GM18508 (cell line): ENCODE measurements around the gene KRTAP10-9.
"Not testable (repeated sequence)": the region's sequence is repeated elsewhere in the genome, so short reads cannot be mapped to it uniquely, and the experiment has no call there.

Experiments used
- ATAC-seq: cut with Tn5 transposase; IDR thresholded peaks from one replicate; pipeline ENCODE4 v1.9.1; 2021; ENCODE audit warnings: moderate number of reproducible peaks; ENCODE audit not compliant: insufficient read depth, unreplicated experiment

Gene KRTAP10-9

GRCh38 chr21:44637018-44637850, 10.3 kb downstream of the KRTAP10-9 start, which contains the start of gene KRTAP10-10:
KRTAP10-10 (plus strand) TSS chr21:44637356; CDS start chr21:44637418, 62 bp downstream.
- ATAC-seq: no peak

DNA sequence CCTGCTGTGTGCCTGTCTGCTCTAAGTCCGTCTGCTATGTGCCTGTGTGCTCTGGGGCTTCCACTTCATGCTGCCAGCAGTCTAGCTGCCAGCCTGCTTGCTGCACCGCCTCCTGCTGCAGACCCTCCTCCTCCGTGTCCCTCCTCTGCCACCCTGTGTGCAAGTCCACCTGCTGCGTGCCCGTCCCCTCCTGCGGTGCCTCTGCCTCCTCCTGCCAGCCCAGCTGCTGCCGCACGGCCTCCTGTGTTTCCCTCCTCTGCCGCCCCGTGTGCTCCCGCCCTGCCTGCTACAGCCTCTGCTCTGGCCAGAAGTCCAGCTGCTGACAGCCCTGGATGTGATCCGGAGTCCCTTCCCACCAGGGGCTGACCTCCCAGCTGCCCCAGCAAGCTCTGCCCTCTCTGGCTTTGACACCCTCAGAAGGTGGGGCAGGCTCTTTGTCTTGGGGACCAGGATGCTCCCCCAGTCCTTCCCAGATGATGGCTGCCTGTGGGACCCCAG, 11.0 kb downstream of the KRTAP10-9 start:
- ATAC-seq: not testable (repeated sequence)

GRCh38 chr21:44638506-44639330, 11.8 kb downstream of the KRTAP10-9 start:
- not testable (repeated sequence) for ATAC-seq

- no peak for ATAC-seq
Measured at GRCh38 chr21:44639331-44639655, 12.4 kb downstream of the KRTAP10-9 start.

- ATAC-seq: no peak
Measured at GRCh38 chr21:44640761-44641160, 13.9 kb downstream of the KRTAP10-9 start.

DNA sequence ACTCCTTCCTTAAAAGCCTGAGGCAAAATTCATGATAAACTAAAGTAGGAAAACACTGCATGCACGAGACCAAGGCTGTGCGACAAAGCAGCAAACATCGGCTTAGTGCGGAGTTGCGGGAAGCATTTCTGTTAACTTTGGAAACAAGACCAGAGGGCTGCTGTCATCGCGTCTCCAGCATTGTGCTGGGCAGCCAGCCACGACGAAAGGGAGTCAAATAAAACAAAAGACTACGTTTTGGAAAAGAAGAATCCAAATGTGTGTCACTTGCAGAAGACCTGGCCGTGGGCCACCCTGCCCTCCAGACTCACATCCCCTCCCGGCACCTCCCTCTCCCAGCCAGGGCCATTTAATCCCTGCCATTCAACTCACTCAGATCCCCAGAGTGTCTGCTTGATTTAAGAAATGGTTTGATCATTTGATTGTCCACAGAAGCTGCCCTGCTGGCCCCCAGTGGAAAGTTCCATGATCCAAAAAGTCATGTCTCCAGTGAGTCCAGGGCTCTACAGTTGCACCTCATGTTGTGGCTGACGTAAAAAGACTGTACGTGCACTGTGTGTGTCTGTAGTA, 16.9 kb downstream of the KRTAP10-9 start:
- ATAC-seq: no peak

GRCh38 chr21:44644878-44645277, 18.0 kb downstream of the KRTAP10-9 start:
- no peak for ATAC-seq

GRCh38 chr21:44646366-44647221, 19.7 kb downstream of the KRTAP10-9 start, which contains the start of gene KRTAP10-11:
KRTAP10-11 (plus strand) TSS chr21:44646414; CDS start chr21:44646459, 45 bp downstream.
- not testable (repeated sequence) for ATAC-seq

DNA sequence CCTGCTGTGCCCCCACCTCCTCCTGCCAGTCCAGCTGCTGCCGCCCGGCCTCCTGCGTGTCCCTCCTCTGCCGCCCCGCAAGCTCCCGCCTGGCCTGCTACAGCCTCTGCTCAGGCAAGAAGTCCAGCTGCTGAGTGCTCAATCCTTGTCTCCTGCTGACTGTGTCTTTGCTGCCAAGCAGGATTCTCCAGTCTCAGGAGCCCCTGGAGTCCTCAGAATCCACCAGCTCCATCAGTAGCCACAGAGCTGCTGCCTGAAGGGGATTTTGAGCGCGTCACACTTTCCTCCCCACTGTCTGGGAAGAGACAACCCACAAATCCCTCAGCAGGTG, 20.3 kb downstream of the KRTAP10-9 start:
- ATAC-seq: no peak

DNA sequence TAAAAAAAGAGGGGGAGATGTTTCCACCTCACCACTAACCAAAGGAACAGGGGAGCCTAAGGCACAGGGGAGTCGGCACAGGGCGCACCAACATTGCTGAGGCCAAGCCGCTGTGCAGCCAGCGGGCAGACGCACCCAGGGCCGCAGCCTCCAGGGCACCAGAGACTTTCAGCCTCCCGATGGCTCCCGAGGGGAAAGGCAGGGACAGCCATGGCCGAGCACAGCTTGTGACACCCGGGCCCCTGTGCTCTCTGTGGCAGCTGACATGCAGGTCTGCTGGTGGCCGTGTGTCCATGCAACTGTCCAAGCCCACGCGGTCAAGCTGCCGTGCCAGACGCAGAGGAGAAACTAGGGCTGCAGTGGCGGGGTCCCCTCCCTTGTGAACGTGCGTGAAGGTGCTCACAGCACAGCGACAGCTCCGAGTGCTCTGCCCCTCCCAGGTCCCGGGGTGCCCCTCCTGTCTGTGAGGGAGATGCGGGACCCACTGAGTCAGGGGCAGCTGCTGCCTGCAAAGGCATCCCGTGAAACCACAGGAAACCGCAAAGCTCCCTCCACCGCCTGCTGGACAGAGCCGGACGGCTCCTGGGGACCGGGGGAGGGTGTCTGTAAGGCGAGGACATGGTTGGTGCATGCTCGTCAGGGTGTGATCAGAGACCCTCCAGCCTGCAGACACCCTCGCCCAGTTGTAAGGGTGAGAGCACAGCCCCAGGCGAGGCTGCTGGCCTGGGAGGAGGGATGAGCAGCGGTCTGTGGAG, 21.8 kb downstream of the KRTAP10-9 start:
- no peak for ATAC-seq

GRCh38 chr21:44649521-44650100, 22.7 kb downstream of the KRTAP10-9 start:
- ATAC-seq: no peak

GRCh38 chr21:44650265-44650972, 23.5 kb downstream of the KRTAP10-9 start:
- ATAC-seq: no peak

- ATAC-seq: no peak
Measured at GRCh38 chr21:44650973-44651675, 24.2 kb downstream of the KRTAP10-9 start.

DNA sequence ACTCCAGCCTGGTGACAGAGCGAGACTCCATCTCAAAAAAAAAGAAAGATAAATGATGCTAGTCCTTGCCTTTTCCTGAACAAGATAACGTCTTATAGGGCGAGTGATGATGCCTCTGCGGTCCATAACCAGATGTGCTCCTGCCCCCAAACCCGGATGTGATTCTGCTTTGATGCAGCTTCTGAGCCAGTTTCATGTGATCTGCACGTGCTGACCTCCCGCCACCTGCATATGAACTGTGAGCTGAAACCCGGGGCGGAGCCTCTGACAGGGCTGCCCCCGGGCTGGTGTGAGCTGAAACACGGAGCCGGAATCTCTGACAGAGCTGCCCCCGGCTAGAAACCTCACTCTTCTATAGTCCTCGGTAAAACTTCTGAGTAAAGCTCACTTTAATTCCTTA, 26.2 kb downstream of the KRTAP10-9 start:
- no peak for ATAC-seq

GRCh38 chr21:44653656-44654575, 27.0 kb downstream of the KRTAP10-9 start:
- ATAC-seq: no peak

DNA sequence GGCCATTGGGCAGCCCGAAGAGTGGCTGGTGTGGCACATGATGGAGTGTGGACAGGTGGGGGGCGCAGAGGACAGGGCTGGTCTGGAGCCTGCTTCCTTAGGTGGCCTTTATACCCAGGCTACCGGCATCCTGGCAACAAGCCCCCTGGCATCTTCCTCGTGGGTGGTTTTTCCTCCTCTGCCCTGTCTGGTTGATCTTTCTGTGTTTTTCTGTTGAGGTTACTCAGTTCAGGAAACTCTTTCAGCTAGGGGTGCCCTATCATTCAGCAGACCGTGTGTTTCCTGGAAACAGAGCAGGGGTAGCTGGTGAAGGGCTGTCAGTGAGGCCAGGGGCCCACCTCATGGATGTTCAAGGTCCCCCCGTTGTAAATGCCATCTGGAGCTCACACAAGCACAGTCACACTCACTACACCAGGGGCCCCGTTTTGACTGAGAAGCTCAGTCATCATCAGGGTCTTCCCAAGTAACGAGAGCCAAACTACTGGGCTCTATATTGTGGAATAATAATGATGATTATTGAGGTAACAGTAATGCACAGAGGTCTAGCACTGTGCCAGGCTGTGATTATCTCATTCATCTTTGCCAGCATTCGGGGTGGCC, 27.8 kb downstream of the KRTAP10-9 start, which contains the start of gene KRTAP12-4:
Gene KRTAP12-4, minus strand, starts transcription at position 84 of the 600 bp plus-strand sequence. Its CDS starts 45 bp downstream, at position 39.
- ATAC-seq: no peak
